ENCODE data around the gene C2CD4B. TPM values are rescaled to one million over a fixed set of nuclear protein-coding genes. Genes with fewer than 3 reads are reported as not detected.

The C2CD4B gene
- total and polyA plus RNA-seq, 4 donors = 0.17 to 1.8 (median 0.66) TPM

- TF ChIP-seq GABPA (IDR thresholded peaks at IDR 0.05 in 1 of 2, conservative IDR thresholded peaks at IDR 0.05 in 1 of 2) (no peak), HNF4A (conservative IDR thresholded peaks at IDR 0.05) (no peak)
- no peaks in the 10 kb centered on the region for H3K4me1 ChIP-seq (ENCODE audit: control insufficient read depth in 4 of 4, insufficient read depth in 4 of 4, low read length in 3 of 4)
- DNase-seq (ENCODE audit: low spot score) = no peak
- 71% methylated on average over 1 of the region's 1 CpG for WGBS
- H3K4me3 ChIP-seq (ENCODE audit: low read depth in 1 of 3, low read length in 3 of 3) = no peak overlapping the region
- no peaks in the 10 kb centered on the region for H3K36me3 ChIP-seq (ENCODE audit: control insufficient read depth in 4 of 4, insufficient read depth in 3 of 4, low read depth in 1 of 4, low read length in 3 of 4)
- H3K27ac ChIP-seq (ENCODE audit: low read depth in 1 of 2, low read length in 2 of 2) = no peak overlapping the region
- no peaks in the 10 kb centered on the region for H3K27me3 ChIP-seq (ENCODE audit: control insufficient read depth in 4 of 4, insufficient read depth in 4 of 4, low read length in 3 of 4)
- no peaks in the 10 kb centered on the region for H3K9me3 ChIP-seq (ENCODE audit: control insufficient read depth in 4 of 4, low read length in 3 of 4)
- H3K9ac ChIP-seq (ENCODE audit: low read depth in 1 of 2, low read length in 2 of 2) = no peak overlapping the region
These were observed 22.8 kb upstream of the C2CD4B start for GRCh38 chr15:62187910-62188309.

GRCh38 chr15:62187425-62187824 lies 22.3 kb upstream of the C2CD4B start:
- WGBS = 85% methylated on average over 5 of the region's 5 CpGs
- Histone ChIP-seq H3K27me3 (ENCODE audit: control insufficient read depth in 4 of 4, insufficient read depth in 4 of 4, low read length in 3 of 4) (no peaks in the 10 kb centered on the region), H3K4me3 (ENCODE audit: low read depth in 1 of 3, low read length in 3 of 3) (no peak overlapping the region), H3K27ac (ENCODE audit: low read depth in 1 of 2, low read length in 2 of 2) (no peak overlapping the region), H3K36me3 (ENCODE audit: control insufficient read depth in 4 of 4, insufficient read depth in 3 of 4, low read depth in 1 of 4, low read length in 3 of 4) (no peaks in the 10 kb centered on the region), H3K4me1 (ENCODE audit: control insufficient read depth in 4 of 4, insufficient read depth in 4 of 4, low read length in 3 of 4) (no peaks in the 10 kb centered on the region), H3K9me3 (ENCODE audit: control insufficient read depth in 4 of 4, low read length in 3 of 4) (no peaks in the 10 kb centered on the region), H3K9ac (ENCODE audit: low read depth in 1 of 2, low read length in 2 of 2) (no peak overlapping the region)
- no peak for TF ChIP-seq FOXA2 (IDR thresholded peaks at IDR 0.05)
- no peak for TF ChIP-seq RAD21 (IDR thresholded peaks at IDR 0.05)
- TF ChIP-seq, protein P1, sequence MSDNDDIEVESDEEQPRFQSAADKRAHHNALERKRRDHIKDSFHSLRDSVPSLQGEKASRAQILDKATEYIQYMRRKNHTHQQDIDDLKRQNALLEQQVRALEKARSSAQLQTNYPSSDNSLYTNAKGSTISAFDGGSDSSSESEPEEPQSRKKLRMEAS (IDR thresholded peaks at IDR 0.05) = no peak
- no peak for TF ChIP-seq NR2F2 (IDR thresholded peaks at IDR 0.05)
- TF ChIP-seq FOXA1 (IDR thresholded peaks at IDR 0.05) = no peak
- TF ChIP-seq HNF4G (IDR thresholded peaks at IDR 0.05) = no peak
- no peak for TF ChIP-seq REST (IDR thresholded peaks at IDR 0.05)
- TF ChIP-seq, protein P2, sequence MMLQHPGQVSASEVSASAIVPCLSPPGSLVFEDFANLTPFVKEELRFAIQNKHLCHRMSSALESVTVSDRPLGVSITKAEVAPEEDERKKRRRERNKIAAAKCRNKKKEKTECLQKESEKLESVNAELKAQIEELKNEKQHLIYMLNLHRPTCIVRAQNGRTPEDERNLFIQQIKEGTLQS (IDR thresholded peaks at IDR 0.05) = no peak
- no peak for TF ChIP-seq TAF1 (conservative IDR thresholded peaks at IDR 0.05)
- no peak for TF ChIP-seq HNF4A (conservative IDR thresholded peaks at IDR 0.05)
- TF ChIP-seq YY1 (IDR thresholded peaks at IDR 0.05) = no peak
- no peak for TF ChIP-seq JUND (IDR thresholded peaks at IDR 0.05)
- TF ChIP-seq, protein P3, sequence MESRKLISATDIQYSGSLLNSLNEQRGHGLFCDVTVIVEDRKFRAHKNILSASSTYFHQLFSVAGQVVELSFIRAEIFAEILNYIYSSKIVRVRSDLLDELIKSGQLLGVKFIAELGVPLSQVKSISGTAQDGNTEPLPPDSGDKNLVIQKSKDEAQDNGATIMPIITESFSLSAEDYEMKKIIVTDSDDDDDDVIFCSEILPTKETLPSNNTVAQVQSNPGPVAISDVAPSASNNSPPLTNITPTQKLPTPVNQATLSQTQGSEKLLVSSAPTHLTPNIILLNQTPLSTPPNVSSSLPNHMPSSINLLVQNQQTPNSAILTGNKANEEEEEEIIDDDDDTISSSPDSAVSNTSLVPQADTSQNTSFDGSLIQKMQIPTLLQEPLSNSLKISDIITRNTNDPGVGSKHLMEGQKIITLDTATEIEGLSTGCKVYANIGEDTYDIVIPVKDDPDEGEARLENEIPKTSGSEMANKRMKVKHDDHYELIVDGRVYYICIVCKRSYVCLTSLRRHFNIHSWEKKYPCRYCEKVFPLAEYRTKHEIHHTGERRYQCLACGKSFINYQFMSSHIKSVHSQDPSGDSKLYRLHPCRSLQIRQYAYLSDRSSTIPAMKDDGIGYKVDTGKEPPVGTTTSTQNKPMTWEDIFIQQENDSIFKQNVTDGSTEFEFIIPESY (IDR thresholded peaks at IDR 0.05) = no peak
- no peak for TF ChIP-seq EGR1 (IDR thresholded peaks at IDR 0.05; ENCODE audit: low read depth in 2 of 2)
- DNase-seq (ENCODE audit: low spot score) = no peak
